Measurements from ENCODE around the gene HESX1. TPM values are rescaled to one million over a fixed set of nuclear protein-coding genes. Genes with fewer than 3 reads are reported as not detected.

The HESX1 gene
- total RNA-seq, 1 experiment from 2014 or later: 0.17 TPM

DNA sequence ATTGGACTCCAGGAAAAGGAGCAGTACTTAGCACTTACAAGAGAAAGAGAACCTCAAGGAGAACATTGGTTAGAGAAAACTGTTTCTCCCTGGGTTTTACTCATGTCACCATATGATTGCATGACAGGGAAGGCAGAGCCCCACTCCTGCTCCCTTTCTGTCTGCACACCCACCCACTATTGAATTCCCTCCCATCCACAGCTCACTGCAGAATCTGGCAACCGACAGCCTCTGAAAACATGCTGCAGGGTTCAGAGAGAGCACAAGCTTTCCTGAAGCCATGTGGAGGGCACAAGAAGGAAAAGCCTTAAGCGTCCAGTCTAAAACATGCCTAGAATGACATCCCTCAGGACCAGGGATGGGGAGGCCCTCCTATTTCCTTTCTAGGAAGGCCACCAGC is 31.6 kb downstream of the HESX1 start:
- DNase-seq (ENCODE audit: low read depth): no peak

DNA sequence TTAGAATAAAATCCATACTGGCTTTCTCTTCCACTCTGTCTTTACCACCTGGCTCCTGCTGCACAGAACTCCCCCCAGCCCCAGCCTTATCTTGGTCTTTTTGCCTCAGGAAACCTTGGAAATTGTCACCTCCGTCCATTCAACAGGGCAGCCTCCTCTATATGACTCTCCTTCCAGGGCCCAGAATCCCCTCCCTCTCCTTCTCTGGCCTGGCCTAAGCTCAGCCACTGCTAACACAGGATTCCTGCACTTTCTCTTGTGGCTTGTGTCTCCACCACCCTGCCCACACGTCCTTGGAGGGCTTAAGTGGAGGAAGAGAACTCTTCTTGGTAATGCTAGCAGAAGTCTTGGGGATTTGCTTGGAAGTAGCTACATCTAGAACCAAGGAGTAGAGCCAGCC is 33.1 kb downstream of the HESX1 start:
- DNase-seq (ENCODE audit: low read depth): no peak

DNA sequence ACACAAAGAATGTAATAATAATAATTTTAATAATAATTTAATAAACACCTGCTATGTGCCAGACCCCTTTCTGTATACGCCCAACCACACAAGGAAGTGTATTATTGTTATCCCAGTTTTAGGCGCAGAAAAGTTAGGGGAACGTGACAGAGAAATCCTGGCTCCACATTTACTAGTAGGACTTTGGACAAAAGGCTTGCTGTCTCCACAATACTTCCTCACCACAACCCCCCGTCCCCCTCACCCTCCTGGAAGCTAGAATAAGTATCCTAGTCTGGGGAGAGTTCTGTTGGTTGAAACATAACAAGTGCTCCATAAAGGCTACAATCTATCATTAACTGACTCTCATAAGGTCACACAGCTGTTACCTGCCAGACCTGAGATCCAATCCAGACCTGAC is 34.1 kb downstream of the HESX1 start:
- DNase-seq (ENCODE audit: low read depth): no peak

DNA sequence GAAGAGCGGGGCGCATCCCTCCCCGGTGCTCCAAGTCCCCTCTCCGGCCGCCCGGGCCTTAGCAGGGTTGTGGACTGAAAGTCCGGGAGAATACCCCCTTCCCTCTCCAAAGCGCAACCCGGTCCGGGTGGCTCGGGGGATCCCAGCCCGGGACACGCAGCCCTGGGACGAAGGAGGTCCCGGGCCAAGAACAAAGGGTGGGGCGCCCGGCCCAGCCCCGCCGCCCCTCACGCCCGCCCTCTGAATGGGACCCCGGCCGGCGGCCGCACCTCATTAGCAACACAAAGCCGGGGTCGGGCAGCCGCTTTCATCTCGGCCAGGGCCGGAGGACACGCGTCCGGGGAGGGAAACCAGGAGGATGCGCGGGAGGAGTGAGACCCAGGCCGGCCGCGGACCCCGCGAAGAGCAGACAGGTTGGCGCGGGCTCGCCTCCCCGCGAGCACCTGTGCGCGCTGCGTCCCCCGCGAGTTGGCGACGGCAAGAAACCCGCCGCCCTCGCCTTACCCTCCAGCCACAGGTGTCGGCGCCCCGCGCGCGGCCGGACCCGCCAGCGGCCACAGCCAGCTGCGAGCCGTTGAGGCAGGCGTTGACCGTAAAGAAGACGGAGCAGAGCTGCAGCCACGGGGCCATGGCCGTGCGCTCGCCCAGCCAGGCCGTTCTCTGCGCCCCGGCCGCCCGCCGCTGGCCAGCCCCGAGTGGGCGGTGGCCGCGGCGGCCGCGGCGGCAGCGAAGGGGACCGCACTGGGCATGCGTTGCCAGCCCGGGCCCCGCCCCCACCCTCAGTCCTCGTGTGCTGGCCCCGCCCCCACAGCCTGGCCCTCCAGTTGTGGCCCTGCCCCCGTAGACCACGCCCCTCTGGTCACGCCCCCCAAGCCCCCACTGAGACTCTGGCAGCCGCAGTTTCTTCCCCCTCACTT is 34.9 kb downstream of the HESX1 start, which contains the start of gene IL17RD:
TSS of gene IL17RD (minus strand) at position 697 of the 917 bp plus-strand sequence. CDS start at position 630, 67 bp downstream.
- peak; percentile 60 for DNase-seq (ENCODE audit: low read depth)

DNA sequence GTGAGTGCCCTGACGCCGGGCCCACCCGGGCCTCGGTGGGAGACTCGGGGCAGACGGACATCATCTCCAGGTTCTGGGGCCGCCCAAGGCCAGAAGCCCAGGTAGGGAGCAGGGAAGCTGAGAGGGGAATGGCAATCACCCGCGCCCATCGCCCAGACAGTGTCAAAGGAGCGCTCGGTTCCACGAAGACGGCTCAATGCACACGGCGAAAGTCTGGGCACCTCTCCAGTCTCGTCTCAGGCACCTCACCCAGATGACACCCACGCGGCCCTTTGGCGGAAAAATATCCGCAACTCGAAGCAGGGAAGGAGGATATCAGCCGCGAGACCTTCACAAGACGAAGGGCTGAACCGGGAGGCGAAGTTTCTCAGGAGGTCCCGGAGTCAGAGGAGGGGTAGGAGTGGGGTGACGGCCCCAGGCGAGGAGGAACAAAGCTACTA is 35.5 kb downstream of the HESX1 start:
- no peak for DNase-seq (ENCODE audit: low read depth)

DNA sequence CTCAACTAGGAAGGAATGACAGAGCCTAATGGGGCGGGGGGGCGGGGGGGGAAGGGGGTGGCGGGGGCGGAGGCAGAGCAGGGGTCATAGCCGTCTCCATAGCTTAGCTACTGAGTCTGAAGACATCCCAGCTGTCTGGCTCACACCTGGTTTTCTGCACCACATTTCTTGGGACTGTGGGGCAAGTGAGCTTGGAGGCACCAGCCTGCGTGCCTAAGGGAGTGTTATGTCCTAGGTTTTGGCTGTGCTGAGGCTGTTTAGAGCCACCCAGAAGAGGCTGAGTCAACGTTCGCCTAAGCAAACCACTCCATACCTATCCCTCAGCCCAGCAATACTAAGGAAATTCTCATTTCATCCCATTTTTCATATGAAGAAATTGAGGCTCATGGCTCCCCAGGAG is 36.0 kb downstream of the HESX1 start:
- DNase-seq (ENCODE audit: low read depth): no peak

DNA sequence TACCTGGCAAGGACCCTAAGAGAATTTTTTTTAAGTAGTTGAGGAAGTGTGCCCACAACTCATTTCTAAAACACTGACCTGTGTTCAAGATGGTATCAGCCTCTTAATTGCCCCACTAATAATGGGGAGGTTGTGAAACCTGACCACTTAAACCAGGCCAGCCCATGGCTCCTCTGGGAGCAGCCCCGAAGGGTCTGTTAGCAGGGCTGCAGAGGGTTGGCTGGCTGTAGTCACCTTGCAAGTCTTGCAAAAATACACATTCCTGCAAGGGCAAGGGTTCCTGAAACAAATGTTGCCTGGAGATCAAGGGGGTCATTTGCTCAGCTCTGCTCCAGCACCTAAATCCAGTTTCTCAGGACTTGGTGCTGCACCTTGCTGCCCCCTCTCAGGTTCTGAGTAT is 37.9 kb downstream of the HESX1 start:
- no peak for DNase-seq (ENCODE audit: low read depth)

DNA sequence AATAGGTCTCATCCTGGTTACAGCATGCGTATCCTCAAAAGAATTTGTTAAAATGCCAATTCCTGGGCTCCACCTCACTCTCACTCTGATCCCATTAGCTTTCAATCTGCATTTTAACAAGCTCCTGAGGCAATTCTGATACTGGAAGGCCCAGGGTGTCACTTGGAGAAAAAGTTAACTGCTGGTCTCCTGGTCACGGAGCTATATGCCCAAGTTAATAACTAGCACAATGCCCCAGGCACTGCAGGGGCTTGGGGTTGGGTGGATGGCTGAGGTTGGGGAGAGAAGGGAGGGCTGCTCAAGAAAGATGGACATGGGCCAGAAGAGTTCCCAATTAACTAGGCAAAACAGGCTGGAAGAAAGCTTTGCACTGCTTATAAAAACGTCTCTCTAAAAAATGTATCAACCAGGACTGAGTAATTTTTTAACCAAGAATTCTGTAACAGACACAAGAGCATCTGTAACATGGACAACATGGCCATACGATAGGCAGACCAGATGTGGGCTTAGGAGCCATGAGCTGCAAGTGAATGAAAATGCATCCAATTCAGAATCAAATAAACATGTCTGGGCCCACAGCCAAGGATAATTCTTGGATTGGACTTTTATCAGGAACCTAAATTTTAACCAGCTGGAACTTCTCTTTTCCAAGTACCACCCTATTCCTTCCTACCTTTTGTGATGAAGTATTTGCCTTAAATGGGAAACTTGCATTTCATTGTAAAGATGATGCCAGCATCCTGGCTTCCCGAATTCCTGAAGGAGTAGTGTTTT is 38.8 kb downstream of the HESX1 start:
- DNase-seq (ENCODE audit: low read depth): no peak

DNA sequence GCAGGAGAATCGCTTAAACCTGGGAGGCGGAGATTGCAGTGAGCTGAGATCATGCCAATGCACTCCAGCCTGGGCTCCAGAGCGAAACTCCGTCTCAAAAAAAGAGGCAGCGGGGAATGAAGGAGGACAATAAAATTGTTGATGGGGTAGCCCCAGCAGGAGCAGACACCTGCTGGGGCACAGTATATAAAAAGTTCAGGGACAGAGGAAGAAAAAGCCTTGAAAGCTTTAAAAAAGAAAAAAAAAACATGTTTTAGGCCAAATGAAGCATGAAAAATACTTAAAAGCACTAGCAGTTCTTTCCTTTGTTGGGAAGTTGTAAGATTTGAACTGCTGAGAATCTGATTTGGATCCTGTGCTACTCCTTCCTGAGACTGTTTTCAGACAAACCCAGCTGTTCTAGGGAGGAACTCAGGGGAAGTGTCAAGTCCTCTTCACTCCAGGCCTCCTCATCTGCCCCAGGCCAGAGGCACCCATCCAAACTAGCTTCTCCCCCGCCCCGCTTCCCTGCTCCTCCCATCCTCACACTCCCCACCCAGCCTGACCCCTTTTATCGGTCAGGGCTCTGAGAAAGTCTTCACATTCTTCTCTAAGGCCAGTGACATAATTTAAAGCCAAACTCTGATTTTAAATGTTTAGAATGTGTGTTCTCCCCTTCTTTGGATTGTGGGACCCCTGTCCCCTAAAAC is 39.6 kb downstream of the HESX1 start:
- DNase-seq (ENCODE audit: low read depth): no peak

DNA sequence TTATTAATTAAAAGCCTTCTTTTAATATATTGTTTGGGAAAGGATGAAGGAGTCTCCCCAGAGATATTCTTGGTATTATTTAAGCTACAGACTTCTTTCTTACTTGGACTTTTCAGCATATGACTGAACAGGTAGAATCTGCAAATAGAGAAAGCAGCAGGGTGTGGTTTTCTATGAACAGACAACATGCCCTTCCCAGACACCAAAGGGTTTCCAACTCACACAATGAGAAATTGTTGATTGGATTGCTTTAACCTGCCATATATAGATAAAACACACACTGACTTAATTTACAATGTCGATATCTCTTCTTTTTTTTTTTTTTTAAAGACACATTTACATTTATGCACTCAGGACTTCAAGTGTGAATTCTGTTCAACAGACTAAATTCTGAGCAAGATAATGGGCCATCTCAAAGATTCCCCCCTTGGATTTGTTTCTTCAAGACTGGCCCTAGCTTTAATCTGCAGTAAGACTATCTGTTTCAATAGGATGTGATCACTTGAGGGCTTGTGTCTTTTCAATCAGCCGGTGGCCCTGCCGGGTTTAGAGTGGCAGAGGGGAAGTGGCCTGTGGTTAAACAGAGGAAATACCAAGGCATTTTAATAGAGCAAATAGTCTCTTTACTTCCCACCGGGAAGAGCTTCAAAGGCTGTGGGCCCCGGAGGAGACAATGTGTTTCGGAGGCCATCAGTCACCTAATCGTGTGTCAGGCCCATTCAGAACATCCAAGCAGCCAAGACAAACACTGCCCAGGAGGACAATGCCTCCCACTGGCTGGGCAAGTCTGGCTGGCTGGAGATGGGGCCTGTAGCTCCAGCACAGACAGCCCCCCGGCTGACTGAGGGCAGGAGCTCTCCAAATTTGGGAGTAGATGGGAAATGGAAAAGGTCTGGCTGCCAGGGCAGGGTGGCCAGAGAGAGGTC is 40.7 kb downstream of the HESX1 start:
- peak; percentile 9 for DNase-seq (ENCODE audit: low read depth)

DNA sequence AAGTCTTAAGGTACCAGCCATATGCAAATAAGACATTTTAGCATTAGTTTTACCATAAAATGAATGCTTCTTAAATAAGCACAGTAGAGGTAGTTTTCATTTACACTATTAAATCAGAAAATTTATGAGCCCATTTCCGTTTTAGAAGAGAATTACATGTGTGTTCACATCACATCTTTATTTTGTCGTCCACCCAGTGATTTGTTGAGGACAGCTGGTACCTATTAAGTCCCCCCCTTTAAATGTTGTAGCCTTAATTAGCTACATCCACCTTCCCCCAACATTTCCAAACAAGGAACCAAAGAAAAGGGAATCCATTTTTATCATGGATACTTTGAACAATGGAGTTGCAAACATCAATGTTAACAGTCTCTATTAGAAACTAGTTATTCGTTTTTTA is 41.5 kb downstream of the HESX1 start:
- no peak for DNase-seq (ENCODE audit: low read depth)

DNA sequence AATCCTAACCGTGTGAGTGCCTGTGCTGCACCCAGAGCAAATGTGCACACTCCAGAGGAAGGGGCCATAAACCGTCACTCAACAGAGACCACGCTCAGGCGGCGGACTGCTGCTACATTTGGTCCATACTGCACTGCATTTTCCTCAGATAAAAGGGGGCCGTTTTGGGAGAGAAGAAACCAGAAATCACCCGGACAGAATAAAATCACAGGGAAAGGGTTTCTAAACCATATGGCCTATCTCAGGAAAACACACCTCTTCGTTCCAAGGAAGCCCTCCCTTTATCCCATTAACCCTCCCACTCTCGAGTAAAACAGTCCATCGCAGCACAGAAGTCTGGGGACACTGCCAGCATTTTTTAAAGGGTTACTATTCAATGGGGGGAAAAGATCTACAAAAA is 42.2 kb downstream of the HESX1 start:
- DNase-seq (ENCODE audit: low read depth): no peak

DNA sequence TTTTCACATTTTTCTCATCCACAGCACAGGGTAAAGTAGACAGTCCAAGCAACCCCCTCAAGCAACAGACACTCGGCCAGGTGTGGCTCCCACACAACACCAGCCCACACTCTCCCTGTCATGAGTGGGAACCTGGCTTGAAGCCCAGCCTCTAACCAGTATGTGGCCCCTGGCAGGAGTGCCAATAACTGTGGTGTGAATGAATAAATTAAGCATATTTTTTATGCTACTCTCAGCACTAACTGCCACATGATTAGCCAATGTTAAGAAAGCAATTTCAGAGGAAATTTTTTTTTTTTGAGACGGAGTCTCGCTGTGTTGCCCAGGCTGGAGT is 44.5 kb downstream of the HESX1 start:
- no peak for DNase-seq (ENCODE audit: low read depth)

DNA sequence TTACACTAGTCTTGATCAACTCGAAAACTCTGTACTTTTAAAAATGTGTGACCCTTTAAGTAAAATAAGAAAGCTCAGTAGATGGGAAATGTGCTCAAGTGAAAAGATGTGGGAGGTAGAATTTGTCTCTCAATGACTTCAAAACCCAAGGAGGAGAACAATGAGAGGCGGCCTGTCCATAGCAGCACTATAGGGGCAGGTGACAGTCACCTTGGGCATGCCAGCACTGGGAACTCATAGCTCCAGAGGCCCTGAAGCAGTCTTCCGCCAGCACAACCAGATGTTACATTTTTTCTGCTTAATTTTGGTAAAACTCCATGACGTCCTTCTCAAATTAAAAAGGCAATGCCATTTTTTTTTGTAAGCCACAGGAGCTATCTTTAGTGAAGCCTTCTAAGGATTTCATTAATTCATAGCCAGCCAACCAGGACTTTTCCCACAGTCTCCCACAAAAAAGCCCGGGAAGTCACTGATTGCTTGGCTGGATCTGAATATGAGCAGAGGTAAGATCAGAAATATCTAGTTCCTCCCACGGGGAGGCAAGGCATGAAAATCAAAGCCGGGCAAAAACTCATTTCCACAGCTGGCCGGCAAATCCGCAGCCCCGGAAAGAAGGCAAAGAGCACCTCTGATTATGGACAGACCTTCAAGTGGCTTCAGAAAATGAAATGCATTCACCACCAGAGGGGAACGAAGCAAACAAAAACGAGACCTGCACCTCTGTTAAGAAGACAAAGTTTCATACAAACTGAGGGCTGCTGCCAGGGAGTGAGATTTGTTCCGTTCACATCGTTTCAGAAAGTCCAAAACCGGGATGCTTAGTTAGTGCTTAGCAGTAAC is 45.1 kb downstream of the HESX1 start:
- DNase-seq (ENCODE audit: low read depth): no peak

DNA sequence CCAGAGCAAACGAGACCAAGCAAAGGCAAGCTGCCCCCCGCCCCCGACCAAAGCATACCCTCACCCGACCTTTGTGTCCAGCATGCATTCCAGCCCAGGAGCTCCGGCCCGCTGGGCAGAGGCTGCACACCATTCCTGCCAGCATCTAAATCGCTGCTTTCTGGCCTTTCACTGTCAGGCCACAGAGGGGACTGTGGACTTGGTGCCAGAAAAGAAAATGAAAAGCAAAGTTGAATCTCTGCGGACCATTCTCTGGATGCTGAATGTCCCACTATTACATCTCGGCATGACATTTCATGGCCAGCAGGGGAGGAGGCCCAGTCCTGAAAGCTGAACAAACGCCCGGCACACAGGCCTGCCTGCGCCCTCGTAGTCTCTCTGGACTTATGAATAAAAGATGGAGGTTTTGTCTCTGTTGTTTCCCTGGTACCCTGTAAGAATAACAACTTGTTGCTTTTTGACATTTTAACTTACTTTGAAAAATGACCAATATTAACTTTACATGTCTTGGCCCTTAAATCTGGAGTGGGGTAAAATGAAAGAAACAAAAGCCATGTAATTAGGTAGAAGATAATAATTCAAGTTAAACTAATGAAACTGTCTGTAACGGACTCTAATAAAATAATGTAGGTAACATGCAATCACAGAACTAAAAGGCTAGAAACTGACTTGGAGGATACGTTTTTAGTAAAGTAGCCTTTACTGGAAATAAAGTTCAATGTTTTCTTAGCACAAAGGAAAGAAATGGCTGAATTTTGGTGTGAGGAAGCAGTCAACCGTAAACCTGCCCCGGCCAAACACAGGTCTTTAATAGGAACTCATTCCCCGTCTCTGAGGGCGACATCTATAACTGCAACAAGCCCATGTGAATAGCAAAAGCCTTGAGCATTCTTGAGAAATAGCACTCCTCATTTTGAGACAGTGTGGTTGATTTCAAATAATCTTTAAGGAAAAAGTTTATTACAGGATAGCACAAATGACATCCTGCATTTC is 47.3 kb downstream of the HESX1 start:
- DNase-seq (ENCODE audit: low read depth): no peak

DNA sequence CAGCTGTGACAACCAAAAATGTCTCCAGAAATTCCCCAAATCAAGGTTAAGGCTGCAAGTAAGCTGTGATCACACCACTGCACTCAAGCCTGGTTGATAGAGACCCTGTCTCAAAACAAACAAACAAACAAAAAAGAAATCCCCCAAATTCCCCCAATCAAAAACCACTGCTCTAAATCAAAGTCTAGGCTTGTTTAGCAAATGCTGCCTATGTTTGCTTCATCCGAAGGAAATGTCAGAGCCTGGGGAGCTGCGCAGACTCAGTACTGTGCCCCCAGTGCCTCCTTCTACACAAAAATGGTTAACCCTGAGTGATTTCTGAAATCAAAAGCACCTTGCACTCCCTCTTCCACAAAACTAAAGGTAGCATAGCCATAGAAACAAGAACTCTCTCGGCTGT is 48.0 kb downstream of the HESX1 start:
- no peak for DNase-seq (ENCODE audit: low read depth)

DNA sequence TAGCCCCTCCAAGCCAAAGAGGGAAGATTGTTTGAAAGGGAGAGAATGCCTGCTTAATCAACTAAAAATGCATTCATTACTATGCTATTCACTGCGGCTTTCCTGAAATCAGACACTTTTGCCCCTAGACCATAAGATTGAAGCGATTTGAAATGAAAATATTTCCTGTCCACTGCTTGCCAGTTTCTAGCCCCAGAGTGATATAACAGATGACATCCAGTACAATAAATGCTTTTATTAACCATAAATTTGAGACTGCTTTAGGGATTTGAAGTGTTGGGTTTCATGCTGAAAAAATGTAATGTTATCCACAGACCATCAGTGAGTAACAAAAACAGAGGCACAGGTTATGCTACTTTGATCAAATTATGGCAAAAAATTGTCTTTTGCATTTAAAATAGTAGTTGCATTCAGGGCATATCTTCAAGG is 48.7 kb downstream of the HESX1 start:
- peak; percentile 35 for DNase-seq (ENCODE audit: low read depth)

DNA sequence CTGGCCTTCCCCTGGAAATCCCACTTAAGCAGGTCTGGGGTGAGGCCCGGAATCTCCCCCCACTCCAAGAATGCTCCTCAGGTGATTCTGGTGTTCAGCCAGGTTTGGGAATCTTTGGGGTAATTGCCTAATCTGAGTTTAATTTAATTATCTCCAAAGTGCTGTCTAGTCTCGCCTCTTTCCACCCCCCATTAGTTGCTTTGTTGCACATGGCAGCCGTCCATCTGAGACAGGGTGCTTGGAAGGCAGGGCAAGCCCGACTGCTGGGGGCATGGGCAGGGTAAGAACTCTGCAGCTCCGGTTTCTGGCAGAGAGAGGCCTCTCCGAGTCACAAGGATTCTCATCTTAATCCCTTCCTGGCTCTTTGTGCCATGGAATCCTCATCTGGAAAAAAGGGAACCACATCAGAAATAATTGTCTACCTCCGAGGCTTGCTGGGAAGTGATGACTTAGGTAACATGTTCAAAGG is 49.6 kb downstream of the HESX1 start:
- DNase-seq (ENCODE audit: low read depth): no peak

All from LHCN-M2 (cell line).